ENCODE data around the gene OXER1.

OXER1 gene

DNA sequence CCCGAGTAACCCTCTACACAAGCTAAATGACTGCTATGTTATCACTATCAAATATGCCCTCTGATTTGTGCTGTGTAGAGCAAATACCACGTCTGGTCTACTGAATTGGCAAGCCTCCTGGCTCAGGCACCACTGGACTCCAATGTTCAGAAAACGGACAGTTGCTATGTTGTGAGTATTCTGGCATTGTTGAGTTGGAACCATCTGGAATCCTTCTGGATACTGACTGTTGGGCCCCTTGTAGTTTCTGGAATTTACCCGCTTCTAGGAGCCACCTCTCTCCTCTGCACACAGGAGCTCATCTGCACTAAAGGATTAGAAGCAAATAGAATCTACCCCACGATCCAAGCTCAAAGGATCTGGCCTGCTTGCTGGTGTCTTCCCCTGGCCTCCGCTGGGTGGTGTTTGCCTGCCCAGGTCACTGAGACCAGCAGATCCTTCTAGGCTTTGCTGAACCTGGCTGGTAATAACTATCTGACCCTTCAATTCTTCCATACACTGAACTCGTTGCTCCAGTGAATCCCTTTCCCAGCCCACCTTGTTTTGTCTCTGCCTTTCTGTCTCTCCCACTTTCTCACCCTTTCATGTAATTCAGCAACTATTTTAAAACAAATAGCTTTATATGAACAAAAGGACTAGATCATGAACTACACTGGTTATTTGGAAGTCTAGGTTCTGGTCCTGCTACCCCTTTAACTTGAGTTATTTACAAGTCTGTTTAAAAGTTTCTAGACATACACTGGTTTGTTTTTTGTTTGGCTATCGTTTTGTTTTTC, 30.5 kb upstream of the OXER1 start:
- in situ Hi-C loops (cut with HindIII; ENCODE audit: low sequenced_read_pairs) = no loop called here

DNA sequence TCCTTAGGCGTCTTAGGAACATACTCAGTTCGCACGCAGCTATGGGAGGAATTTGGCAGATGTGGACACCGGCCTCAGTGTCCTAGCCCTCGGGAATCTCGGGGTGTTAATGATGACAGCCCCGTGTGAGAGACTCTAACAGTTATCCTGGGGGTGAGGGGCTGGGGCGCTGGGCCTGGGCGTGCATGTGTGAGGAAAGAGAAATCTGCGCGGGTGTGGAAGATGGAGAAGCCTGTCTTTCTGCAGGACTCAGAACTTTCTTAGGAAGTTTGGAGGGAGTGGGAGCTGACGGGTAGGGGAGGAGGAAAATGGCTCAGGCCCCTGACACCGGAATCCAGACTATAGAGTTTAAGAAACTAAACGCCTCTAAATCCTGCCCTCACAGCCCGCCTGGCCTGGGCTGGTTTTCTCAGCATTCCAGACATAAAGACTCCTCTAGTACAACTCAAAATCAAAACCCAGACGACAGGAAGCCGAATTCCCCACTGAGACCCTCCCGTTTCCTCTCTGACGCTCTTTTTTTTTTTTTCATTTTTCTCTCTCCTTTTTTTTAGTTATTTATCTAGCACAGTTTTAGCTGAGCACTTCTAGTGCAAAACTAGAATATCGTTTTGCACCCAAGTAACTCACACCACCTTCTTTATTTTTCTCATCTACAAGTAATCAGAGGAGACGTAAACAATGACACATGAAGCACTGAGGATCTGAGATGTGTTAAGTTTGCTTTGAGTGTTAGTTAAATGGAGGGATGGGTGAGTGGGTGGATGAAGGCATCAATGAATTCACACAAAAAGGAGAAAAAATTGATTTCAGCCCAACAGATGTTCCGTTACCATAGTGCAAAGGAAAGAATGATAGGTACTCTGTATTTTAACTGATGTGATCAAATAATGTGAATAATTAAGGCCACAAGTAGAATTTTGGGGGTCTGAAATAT, 29.7 kb upstream of the OXER1 start:
- in situ Hi-C loops (cut with HindIII; ENCODE audit: low sequenced_read_pairs) = no loop called here

DNA sequence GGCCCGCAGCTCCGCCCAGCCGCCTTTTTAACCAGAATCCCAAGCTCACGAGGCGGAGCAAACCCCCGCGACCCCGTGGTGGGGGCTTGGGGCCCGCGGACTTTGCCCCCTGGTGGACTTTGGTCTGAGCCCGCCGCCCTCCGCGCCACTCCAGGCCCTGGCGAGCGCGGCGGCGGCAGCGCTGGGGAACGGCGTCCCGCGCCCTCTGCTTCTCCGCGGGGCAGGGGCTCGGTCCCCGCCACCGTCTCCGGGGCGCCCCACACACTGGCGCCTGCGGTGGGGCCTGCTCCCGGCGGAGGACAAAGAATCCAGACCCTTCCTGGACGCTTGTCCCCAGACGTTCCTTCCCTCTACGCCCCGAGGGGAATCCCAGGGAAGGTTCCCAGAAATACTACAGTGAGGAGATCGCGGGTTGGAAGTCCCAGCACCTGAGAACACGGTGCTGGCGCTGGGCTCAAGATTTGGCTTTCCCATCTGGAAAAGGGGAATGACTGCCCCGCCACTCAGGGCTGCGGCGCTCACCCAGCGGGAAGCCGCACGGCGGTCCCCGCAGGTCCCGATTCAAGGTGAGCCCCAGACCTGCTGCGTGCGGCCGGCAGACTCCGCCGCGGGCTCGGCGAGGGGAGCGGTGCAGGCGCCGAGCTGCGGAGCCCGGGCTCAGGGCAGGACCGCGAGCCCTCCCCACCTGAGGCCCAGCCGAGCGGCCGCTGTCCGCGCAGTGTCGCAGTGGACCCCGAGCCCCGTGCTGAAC, 28.8 kb upstream of the OXER1 start, which contains the start of gene HAAO:
Gene HAAO, minus strand, starts transcription at position 1 of the 751 bp plus-strand sequence. CDS start 47 bp downstream, outside the sequence.
- in situ Hi-C loops (cut with HindIII; ENCODE audit: low sequenced_read_pairs) = no loop called here

DNA sequence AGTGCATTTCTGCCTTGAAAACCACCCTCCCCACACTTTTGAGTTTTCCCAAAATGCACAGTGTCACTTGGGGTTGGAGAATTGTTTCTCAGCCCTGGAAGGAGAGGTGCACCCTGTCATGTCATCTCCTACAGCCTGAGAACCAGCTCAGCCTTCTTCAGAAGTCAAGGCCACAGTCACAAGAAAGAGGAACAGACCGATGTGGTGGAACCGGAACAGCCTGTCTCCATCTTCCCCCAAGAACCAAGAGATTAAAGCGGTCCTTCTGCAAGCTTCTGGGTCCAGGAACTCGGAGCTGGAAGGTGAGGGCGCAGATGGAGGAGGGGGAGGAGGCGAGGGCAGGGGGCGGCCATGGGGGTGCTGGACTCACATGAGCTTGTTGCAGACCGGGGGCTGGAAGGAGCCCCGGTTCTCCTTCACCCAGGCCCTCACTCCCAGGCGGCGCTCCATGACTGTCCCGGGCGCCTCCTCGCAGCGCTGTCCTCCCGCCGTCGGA, 28.2 kb upstream of the OXER1 start:
- in situ Hi-C loops (cut with HindIII; ENCODE audit: low sequenced_read_pairs) = no loop called here

DNA sequence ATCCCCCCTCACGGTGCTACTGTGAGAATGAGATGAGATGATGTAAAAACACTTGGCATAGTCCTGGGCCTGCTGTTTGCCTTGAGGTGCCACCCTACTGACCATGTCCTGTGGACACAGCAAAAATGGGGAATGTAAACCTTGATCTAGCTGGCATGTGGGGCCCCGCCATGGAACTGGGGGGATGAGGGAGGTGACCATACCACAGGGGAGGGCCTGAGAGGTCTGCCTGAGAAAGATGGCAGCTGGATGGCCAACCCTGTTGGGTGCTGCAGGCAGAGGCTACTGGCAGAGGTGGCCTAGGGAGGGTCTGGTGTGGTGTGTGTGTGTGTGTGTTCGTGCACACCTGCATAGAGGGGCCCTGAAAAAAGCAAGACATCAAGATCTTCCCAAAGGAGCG, 27.7 kb upstream of the OXER1 start:
- in situ Hi-C loops (cut with HindIII; ENCODE audit: low sequenced_read_pairs) = no loop called here

DNA sequence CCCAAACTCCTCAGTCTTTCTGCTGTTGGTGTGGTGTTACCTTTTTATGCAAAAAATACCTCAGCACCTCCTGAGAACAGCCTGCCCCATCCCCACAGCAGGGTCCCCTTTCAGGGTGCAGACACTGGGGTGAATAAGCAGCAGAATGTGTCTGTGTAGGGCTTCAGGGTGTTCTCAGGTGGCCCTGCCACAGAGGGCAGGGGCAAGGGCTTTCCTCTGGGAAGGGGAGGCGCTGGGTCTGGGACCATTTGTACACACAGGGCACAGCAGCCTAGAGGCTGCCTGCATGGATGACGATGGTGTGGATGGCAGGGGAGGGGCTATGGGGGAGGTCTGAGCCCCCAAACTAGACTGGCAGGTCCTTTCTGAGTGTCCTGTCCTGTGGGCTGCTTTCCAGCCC, 25.8 kb upstream of the OXER1 start:
- in situ Hi-C loops (cut with HindIII; ENCODE audit: low sequenced_read_pairs) = no loop called here

DNA sequence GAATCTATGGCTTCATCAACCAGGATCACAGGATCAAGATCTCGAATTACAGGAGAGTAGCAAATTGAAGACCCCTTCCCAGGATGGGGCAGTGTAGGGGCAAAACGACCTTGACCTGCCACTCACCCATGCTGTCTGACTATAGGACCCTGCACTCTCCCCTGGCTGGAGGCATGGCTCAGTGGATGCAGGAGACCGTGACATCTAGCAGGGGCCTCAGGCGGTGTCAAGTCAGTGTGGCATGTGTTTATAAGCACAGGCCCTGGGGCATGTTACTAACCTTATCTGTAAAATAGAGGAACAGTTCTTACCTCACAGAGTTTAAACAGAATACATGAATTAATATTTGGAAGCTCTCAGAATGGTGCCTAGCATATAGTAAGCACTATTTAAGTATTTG, 24.9 kb upstream of the OXER1 start:
- in situ Hi-C loops (cut with HindIII; ENCODE audit: low sequenced_read_pairs) = no loop called here

DNA sequence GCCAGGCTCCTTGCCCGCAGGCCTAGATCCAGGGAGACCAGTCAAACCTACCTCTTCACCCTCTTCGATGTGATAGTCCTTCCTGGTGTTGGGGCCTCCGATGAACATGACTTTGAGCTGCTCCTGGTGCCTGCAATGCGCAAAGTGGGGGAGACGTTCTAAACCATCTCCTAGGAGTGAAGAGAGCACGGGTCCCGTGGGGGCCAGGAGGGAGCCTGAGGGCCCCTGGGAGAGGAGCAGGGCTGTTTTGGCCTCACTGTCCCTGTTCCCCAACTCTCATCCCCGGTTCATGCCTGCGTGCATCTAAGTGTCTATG, 24.5 kb upstream of the OXER1 start:
- in situ Hi-C loops (cut with HindIII; ENCODE audit: low sequenced_read_pairs) = no loop called here

DNA sequence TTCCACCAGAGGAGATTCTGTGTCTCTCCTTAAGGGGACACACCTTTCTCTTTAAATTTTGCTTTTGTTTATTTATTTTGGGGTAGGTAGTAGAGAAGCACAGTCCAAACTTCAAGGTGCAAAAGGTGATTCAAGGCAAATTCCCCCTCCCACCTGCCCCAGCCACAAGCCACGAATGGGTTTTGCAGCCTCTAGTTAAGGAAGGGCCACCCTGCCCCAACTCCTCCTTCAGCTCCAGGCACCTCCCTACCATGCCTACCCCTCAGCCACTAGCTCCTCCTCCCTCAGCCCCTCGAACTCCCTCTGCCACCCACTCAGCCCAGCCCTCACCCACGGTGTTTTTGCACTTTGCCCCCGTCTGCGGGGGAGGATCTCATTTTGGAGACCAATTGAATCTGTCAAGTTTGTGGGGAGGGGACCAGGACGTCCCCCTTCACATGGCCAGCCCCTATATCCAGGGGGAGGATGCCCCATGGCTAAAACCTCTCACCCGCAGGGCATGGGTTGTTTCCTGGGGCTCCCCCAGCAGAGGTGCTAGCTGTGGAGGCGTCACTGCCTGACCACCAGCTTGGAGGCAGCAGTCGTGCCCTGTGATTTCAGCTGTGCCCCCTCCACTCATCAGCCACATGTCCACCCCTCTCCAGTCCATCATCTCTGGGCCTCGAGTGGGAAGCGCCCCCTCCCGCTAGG, 24.0 kb upstream of the OXER1 start:
- in situ Hi-C loops (cut with HindIII; ENCODE audit: low sequenced_read_pairs) = no loop called here

DNA sequence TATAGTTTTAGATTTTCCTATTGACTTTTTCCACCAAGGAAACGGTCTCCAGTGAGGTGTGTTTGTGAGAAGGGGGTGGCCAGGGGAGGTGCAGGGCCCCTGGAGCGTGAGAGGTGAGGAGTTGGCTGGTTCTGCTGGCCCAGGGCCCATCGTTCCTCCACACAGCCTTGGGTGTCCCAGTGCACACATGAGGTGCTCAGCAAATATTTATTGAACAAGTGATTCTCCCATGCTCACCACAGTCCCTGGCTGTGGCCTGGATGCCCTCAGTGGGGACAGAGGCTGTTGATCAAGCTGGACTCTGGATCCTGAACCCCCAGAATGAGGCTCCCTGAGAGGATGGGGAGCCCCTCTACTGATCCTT, 23.5 kb upstream of the OXER1 start:
- in situ Hi-C loops (cut with HindIII; ENCODE audit: low sequenced_read_pairs) = no loop called here

DNA sequence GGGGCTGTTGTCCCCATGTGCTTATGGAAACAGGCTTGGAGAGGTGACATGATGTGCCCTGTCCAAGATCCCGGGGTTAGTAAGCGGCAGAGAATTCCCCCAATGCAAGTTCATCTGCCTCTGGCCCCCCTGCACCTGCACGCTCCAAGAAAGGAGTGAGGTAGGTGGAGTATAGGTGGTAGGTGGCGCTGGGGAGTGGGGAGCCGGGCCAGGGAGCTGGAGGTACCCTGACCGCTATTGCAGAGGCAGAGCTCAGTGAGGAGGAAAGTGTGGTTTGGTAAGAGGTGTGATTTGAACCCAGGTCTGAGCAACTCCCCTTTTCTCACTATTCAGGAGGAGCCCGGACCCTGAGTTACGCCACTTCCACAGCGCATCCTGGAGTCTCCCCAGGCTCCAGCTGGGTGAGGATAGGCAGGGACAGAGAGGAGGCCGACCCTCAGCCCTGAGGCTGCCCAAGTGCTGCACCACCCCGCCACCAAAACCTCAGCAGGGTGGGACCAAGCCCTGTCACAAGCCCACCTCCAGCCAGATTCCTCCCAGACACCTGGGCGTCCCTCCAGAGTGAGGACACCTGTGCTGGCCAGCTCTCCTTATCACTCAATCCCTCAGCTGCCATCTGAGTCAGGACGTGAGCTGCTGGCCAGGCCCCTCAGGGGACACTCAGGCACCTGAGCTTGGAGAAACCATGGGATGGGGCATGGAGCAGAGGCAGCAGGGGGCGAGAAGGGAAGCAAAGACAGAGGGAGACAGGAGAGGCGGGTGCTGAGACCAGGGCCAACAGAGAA, 22.8 kb upstream of the OXER1 start:
- in situ Hi-C loops (cut with HindIII; ENCODE audit: low sequenced_read_pairs) = no loop called here

DNA sequence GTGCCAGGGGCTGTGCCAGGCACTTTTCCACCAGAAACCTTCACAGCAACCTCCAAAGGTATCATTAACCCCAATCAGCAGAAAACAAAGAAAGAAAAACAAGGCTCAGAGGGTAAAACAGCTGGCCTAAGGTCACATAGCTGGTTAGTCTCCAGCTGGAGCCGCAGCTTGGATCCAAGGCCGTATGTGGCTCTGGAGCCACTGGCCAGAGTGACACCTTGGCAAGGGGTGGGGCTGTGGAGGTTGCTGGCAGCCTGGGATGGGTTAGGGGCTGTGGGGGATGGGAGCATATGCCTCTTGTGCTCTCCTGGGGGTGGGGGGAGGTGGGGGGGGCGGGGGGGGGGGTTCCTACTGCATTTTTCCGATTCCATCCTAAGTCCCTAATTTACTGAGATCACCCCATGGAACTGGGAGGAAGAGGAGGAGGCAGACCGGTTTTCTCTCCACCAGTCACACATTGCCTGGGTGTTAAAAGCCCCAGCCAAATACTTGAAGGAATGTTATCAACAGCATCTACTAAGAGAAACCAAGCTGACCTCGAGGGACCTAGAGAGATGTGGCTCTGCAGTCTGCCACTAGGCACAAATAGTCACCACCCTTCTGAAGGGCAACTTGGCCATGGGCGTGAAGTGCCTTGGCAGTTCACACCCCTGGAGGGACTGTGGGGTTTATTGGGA, 20.4 kb upstream of the OXER1 start:
- in situ Hi-C loops (cut with HindIII; ENCODE audit: low sequenced_read_pairs) = no loop called here

DNA sequence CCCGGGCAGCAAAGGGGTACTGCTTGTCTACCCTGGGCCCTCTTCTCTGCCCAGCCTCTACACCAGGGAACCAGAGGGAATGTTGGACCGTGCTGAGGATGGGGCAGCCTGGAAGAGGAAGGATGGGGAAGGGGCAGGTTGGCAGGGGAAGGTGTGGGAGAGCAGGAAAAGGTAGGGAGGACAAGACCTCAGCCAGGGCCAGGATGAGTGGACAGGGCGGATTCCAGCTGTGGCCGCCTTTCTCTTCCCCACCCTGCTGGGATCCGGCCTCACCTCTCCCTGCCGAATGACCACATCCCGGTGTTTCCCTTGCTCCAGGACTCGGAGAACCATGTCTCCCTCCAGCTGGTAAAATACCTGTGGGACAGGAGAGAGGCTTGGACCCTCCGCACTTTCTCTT, 19.6 kb upstream of the OXER1 start:
- in situ Hi-C loops (cut with HindIII; ENCODE audit: low sequenced_read_pairs) = no loop called here

DNA sequence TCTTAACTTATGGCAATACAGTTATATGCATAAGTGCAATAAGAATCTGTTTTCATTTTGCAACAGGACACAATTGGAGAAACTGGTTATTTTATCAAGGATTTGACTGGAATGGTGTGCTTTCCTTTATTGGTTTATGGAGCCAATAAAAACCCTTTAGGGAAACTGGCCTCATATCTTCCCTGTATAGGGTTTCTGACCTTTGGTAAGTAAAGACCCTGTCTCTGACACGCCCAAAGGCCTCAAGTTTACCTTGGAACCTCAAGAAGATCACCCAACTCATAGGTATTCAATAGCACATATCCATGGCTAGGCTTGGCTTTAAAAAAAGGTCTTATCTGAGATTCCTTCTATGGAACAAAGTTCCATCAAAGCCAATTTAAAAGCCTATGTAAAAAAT, 17.2 kb upstream of the OXER1 start:
- in situ Hi-C loops (cut with HindIII; ENCODE audit: low sequenced_read_pairs) = no loop called here

DNA sequence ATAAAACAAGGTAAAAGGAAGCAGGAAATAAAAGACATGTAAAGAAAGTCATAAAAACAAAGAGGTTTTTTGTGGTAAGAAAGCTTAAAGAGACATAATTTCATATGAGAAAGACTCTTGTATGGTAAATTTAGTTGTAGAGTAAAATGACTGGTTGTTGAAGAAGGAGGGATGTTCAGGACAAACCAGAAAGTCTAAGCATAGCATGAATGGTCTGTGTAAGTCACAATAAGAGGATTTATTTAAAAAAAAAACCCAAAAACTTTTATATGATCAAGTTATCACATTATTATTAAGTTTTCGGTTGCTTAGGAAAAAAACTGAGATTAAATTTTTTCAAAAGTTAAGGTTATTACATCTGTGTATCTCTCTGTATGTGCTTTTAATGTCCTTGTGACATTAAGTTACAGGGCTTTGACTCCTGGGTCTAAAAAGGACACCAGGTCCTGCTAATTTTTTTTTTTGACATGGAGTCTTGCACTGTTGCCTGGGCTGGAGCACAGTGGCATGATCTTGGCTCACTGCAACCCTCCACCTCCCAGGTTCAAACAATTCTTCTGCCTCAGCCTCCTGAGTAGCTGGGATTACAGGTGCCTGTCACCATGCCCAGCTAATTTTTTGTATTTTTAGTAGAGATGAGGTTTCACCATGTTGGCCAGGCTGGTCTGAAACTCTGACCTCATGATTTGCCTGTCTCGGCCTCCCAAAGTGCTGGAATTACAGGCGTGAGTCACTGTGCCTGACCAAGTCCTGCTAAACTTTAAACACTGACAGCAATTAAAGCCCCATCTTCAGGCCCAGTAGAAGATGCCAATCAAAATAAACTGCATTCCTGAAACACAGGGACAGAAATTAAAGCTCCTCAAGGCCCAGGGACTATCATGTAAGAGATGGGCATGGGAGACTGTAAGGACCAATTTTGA, 14.2 kb upstream of the OXER1 start:
- in situ Hi-C loops (cut with HindIII; ENCODE audit: low sequenced_read_pairs) = no loop called here

DNA sequence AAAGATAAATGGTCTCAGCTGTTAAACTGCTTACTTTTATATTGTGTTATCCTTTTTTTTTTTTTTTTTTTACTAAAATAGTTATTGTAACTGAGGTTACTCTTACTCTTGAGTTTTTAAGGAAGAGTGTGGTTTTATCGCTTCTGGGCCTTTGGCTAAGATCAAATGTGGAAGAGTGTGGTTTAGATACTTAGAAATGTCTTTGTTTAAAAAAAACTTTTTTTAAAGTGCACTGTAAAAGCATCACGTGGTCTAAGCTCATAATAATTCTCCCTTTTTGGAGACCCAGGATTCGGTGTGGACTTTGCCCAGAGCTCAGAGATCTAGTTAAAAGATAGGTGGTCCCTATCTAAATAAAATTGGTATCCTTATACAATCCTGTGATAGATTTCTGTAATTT, 11.9 kb upstream of the OXER1 start:
- in situ Hi-C loops (cut with HindIII; ENCODE audit: low sequenced_read_pairs) = no loop called here

DNA sequence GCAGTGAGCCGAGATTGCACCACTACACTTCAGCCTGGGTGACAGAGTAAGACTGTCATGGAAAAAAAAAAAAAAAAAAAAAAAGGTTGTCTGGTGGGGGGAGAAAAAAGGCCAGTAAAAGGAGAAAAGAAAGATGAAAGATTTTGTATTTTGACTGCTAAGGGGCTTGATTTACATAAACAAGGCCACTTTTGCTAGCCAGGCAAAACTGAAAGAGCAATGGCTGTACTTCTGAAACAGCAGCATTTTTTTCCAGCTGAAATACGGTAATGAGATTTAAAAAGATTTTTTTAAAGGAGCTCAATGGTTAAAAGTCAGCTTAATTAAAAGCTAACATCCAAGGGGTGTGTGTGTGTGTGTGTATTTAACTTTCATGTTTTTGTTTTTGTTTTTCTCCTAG, 11.3 kb upstream of the OXER1 start:
- in situ Hi-C loops (cut with HindIII; ENCODE audit: low sequenced_read_pairs) = no loop called here

DNA sequence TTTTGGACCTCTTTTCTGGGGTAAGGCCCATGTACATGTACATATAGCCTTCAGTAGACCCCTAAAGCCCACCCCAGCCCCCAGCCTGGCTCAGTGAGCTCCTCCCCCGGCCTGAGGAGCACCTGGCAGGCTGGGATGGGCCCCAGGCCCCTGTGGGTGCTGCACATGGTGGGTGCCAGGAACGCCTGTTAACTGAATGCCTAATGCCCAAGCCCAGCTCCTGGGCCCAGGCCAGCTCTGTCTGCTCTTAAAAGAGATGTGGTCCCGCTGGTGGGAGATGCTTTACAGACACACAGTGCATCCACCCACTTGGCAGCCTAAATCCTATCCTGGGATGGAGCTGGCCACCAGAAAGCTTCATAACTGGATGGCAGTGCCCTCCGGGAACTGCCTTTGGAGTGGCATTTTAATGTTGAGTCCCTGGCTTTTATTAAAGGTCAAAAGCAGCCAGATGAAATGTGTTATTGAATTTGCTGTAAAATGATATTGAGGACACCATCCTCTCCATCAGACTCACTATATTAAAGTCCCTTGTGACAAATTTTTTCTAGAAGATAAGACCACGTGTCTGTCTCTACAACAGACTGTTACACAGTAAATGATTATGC, 7.7 kb upstream of the OXER1 start:
- in situ Hi-C loops (cut with HindIII; ENCODE audit: low sequenced_read_pairs) = no loop called here

Measured in endothelial cell of hepatic sinusoid (primary cell).